Measurements from ENCODE around the gene TIAM2.
"Not testable (repeated sequence)": the region's sequence is repeated elsewhere in the genome, so short reads cannot be mapped to it uniquely, and the experiment has no call there.

The TIAM2 gene

DNA sequence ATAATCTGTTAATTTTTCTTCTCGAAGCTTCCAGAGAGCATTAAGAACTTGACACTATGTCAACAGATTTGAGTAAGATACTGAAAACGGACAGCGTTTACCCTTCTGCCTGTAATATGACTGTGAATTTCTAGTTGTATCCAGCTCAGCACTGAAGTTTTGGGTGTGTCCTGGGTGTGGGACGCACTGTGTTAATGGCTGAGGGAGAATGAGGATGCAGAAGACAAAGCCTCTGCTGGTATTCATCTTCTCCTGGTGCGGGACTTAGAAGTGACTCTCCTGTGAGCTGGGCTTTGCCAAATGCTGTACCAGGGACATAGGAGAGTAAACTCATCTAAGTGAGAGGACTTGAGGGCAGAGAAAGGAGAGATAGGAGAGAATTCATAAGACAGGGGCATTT lies 178.4 kb downstream of the TIAM2 start:
- no peak for DNase-seq

DNA sequence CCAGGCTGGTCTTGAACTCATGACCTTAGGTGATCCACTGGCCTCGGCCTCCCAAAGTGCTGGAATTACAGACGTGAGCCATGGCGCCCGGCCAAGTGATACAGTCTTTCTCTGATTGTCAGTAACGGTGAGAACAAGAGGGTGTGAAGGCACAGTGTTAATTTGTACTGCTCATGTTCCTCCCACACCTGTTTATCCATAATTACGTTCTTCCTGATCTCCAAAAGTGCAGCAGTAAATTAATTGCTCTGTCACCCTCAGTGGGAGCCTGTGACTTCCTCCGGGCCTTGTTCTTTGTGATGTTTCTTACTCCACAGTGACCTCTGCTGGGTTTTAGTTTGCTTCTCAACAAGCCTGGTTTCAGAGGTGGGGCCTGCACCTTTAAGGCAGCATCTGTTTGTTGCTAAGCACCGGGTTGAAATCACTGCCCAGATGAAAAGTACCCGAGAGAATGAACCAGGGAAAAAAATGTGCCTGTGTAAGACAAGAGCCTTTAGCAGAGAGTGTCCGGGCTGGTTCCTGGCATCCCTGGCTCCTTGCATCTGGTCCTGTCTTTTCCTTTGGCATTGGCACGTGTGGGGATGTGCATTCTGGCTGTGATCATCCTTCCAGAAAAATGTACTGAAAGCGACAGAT lies 179.6 kb downstream of the TIAM2 start:
- peak; percentile 82 for DNase-seq

DNA sequence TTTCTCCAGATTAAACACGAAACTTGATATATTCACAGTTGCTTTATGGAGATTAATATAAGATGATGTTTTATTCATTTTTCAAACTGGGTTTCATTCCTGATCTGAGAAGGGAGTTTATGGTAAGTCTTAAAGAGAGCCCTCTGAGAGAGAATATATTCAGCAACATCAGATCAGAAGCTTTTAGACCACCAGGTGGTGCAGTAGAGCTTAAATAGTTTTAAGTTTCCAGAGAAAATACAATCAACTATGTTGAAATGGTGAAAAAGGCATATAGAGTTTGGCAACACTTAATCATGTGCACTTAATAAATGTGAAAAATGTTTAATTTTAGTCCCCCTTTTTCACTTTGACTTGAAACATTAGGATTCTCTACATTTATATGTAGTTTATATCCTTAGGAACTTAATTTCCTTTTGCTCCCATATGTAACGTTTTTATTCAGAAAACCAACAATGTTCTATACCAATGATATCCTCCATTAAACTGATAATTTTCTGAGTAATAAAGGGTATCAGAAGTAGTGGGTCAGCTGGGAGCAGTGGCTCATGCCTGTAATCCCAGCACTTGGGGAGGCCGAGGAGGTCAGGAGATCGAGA lies 182.3 kb downstream of the TIAM2 start:
- DNase-seq = no peak

DNA sequence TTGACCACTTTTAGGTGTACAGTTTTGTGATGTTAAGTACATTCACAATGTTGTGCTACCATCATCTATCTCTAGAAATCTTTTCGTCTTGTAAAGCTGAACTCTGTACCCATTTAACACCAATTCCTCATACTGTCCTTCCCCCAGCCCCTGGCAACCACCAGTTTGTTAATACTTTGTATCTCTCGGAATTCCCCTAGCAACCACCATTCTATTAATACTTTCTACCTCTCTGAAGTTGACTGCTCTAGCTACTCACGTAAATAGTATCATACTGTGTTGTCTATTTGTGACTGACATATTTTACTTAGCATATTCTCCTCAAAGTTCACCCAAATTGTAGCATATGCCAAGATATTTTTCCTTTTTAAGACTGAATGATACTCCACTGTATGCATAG lies 186.4 kb downstream of the TIAM2 start:
- no peak for DNase-seq

DNA sequence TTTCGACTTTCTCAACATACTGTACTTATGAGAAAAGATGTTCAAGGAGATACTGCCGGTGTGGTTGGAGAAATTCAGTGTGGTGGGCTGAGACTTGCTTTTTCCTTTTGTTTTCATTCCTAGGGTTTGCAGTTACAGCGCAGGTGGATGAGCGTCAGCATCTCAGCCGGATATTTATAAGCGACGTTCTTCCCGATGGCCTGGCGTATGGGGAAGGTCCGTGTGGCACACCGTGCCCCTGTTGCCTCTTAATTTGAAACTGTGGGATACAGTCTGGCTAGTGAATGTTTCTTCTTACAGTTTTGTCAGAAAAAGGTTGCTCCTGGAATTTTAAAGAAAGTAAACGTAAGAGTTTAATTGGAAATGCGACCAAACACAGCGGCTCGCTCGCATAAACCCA lies 187.0 kb downstream of the TIAM2 start:
- DNase-seq = no peak

DNA sequence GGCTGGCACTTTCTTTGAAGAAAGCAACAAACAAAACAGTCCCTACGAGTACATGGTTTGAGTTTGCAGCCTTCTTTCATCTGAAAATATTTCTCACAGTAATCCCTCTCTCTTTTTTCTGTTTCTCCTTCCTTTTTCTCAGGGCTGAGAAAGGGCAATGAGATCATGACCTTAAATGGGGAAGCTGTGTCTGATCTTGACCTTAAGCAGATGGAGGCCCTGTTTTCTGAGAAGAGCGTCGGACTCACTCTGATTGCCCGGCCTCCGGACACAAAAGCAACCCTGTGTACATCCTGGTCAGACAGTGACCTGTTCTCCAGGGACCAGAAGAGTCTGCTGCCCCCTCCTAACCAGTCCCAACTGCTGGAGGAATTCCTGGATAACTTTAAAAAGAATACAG lies 188.0 kb downstream of the TIAM2 start:
- DNase-seq = no peak

DNA sequence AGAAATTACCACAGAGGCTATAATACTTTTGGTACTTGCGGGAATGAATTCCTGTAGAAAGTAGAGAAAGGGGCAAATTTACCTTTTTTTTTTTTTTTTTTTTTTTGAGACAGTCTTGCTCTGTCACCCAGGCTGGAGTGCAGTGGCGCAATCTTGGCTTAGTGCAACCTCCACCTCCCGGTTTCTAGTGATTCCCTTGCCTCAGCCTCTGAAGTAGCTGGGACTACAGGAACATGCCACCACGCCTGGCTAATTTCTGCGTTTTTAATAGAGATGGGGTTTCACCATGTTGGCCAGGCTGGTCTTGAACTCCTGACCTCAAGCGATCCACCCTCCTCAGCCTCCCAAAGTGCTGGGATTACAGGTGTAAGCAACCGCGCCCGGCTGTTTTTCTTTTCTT lies 189.9 kb downstream of the TIAM2 start:
- not testable (repeated sequence) for DNase-seq

DNA sequence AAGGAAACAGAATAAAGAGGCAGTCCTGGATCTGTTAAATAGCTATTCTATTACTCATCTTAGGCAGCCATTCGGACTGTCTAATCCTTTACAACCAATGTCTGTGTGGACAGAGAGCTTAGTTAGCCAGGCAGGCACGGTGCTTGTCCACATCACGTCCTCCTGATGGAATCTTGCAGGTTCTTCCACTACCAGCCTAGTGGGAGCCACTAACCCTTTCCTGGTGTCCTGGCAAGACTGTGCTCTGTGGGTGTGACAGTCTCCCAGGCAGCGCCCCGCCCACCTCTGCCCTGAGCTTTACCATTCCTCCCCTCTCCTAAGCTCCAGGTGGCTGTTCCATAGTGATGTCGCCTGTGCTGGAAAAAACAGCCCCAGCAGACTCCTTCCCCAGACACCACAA lies 190.4 kb downstream of the TIAM2 start:
- DNase-seq = no peak

DNA sequence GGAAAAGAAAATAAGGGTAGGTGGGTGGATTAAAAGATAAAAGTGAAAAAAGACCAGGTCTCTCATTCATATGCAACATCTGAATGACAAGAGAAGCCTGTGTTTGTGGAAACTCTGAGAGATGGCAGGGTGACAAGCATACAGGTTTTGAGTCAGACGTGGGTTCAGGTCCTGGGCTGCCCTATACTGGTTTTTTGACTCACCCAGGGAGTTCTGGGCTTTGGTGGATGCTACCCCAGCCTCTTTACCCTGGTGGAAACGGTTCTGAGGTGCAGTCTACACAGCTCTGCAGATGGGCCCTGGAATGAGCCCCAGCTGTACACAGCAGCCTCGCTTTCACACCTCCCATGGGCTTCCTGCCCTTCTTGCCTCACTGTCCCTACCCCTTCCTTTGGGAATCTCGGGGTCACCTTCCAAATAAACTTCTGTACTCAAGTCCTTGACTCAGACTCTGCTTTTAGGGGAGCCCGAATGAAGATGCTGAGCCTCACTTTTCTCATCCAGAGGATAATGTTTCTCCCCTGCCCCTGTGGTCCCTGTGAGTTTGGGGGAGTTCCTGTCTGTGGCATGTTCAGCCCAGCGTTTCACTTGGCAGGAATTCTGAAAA lies 191.0 kb downstream of the TIAM2 start:
- peak; percentile 85 for DNase-seq

DNA sequence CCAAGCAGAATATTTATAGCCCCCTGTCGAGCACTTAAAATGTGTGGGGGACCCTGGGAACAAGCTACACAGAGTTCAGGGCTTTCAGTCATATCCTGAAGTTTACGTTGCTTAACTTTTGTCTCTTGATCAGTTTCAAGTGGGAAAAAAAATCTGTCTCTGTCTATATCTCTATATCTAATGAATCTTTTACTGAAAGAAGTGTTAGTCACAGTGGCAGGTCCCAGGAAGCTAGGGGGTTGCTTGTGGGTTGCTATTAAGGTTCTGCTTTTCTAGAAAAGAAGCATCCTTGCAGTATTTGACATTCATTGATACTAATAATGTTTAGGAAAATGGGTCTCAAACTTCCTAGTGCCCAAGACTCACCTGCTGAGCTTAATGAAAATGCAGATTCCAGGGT lies 192.0 kb downstream of the TIAM2 start:
- peak; percentile 68 for DNase-seq

DNA sequence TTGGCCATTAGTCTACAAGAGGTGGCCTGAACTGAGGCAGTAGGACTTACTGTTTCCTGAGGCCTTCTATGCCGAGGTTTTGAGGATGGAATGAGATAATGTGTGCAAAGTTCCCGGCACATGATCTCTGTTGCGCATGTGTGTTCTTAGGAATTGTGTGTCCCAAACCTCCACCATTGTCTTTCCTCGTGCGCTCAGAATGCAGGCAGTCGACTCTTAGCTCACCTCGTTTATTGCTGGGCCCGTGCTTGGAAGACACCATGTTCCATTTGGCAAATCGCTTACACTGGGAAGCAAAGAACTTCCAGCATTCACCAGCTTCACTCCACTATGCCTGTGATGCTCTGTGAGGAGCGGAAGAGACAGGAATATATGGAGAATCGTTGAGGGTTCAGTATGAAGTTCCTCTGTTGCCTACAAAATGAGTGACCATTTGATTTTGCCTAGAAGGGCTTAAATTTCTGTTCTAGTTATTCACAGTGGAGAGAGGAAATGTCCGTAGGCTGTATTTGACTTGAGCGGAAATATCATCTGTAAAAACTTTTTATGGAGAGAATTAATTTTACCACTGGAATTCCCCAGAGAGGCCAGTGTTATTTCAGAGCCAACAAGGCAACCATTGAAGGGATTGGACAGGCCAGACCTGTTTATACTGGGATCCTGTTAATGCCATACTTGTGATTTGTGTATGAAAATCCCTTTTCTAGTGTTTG lies 193.0 kb downstream of the TIAM2 start:
- no peak for DNase-seq

DNA sequence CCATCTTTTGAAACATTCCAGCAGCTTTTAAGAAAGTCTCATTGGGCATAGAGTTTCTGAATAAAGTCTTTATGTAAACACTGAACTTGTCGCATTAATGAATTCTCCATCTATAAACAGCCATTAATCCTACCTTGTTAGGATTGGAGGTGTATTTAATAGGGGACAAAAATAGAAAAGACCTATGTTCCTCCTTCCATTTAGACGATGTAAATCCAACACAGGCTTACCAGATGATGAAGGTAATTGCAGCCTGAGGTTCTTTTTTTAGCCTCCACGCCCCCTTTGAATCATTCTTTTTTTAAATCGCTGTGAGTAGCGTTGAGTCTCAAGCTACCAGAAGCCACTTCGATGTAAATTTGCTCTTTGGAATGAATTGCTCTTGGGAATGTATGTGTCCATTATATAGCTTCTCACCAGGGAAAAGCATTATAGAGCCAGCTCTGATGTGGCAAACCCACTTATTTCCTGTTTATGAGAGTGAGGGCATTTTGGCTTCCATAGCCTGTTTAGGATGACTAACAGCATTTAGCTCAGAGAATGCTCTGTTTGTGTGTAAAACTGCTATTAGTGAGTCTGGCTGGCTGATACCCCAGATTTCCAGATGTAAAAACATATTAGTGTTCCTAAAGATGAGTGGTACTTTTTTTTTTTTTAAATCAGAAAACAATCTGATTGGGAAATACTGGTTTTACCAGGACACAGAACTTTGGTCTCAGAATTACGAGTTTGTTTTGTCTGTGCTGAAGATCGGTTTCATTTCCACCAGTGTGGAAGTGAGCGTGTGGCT lies 193.8 kb downstream of the TIAM2 start:
- no peak for DNase-seq

DNA sequence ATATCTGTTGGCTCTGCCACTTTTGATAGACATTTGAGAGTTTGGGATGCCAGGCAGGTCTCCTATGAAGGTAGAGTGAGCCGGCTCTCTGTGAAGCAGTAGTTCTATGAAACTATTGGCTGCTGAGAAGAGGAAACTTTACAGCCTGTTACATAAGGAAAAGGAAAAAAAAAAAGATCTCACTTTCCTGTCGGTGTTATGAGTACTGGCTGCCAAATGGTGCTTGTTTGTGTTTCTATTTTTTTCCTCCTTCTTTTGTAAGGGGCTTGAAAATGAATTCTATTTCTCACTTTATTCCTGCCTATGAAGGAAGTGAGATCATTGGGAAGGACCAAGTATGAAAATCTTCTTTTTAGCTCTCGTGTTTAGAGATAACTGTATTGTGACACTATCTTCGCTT lies 195.6 kb downstream of the TIAM2 start:
- no peak for DNase-seq

DNA sequence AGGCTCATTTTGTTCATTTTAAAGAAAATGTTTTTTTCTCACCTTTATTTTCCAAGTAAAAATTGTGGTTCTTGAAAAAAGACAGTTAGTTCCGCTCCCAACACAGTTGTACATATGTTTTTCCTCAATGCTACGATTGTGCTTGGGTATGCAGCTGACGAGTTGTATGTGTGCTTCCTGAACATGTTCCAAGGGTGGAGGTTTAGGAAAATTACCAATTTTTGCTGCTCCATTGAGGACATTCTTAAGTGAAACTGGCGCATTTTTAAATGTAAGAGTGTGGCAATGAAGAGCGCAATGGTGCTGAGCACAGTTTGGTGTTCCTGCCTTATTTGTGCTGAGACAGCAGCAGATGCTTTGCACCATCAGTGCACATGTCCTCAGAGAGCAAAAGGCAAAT lies 198.4 kb downstream of the TIAM2 start:
- DNase-seq = no peak

DNA sequence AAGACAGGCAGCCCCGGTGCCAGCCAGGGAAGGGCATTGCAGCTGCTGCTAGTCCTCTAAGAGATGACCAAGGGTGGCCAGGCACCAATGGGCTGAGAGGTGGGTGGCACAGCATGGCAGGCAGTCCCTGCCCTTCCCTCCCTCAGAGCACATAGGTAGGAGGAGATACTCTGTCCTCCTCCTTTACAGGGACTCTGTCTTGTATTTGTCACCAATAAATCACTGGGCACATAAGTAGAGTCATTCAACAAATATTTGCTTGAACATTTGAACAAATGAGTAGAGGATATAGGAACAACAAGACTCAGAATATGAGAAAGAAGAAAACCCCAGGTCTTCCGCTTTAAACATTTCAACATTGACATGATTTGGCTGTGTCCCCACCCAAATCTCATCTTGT lies 199.3 kb downstream of the TIAM2 start:
- no peak for DNase-seq

DNA sequence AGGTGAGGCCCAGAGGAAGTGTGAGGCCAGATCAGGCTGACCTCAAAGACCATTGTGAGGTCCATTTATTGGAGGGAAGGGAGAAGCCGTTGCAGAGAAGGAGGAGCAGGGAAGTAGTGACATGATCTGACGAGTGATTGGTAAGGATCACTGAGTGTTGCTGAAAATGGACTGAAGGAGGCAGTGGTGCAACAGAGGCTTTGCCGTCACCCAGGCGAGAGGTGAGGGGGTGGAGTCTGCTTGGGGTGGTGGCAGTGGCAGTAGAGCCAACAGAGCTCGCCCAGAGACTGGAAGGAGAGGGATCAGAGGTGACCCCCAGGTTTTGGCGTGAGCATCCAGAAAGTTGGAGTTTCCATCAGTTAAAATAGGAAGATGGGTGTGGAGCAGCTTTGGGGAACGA lies 200.8 kb downstream of the TIAM2 start:
- no peak for DNase-seq

DNA sequence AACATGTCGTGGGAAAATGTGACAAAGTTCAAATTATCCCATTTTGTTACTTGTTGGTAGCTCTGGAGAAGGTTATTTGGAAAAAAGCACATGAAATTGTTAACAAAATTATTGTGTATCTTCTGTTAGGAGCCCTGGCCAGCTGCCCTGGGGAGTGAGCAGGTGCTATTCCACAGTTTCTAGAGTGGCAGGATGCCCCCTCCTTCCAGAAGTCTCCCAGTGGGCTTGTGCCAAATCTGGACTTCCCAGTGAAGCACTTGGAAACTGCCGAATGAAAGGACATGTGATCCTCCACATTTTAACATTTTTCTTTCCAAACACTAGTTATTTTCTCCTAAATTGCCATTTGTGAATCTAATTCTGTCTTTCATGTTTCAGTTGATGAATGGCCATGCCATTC lies 201.8 kb downstream of the TIAM2 start:
- DNase-seq = no peak

DNA sequence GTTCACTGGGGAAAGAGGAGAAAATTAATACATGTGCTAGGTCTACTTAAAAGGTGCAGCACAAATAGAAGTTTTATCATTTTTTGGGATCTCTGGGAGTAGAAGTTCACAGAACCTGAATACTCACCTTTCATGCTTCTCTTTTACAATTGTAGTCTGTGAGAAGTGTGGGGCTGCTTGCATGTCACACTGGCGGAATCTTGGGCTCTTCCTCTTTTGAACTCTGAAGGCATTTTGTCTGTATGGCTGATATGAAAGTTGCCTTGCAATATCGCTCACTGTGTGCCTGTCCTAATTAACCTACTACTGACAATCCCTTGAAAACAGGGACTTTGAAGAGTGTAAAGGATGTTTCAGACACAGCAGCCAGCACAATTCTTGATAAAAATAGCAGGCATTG lies 202.8 kb downstream of the TIAM2 start:
- DNase-seq = no peak

DNA sequence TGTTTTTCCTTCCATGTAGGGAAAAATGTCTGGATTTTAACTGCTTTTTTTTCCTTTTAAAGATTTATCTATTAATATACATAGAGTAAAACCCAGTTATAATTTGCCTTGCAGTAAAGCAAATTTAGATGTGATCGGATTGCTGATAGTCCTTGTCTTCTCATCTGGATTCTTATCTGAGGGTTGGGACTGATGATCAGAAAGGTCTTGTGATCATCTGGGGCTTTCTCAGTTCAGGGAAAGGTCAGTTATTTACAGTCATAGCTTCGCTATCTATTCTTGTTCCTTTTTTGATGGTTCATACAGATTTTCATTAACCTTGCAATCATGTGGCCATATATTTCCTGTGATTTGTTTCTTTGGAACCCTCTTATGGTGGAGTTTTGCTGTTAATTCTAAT lies 204.9 kb downstream of the TIAM2 start:
- no peak for DNase-seq

DNA sequence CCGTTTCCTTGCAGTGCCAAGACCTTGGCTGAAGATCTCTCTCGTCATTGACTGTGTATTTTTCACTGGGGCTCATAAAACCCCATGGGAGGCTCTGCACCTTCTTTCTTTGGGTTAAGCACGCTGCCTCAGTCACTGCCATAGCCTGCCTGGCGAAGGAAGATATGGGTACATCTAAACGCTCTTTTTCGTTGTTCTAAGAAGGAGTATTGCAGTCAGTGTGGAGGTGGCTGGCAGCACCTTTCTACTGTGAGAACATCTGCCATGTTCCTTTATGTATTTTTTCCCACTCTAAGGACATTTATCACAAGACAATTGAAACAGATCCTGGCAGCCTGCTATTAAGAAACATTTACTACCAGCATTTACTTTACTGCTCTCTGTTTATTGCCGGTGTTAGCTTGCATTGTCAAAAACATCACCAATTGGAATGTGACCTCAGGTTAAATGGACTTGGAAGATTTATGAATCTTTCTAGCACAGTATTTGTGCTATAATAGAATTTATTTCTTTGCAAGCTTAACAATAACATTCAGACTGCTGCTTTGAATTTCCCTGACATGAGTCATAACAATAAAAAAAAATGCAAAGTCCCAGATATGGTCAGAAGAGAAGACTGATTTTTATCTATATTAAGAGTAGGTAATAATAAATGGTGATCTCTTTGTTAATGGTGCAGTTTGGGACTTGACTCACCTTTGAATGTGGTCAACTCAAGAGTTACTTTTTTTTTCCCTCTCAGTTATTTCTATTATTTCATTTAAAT lies 206.5 kb downstream of the TIAM2 start:
- no peak for DNase-seq

DNA sequence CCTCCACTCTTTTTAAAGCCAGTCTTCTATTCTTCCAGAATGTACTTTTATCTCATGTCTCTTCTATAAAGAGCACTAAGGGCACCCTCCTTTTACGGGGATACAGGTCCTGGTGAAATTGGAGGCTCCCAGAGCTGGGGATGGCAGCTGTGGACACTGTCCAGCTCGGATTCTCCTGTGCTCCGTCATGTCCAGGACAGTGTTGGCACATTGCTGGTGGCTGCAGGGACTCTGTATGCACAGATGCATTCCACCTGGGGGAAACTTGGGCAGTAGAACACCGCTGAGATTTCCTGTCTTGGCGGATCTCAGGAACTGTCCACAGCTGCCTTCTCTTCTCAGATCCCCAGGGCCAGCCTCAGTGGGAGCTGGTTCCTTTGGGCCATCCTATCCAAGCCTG lies 212.1 kb downstream of the TIAM2 start:
- DNase-seq = no peak

DNA sequence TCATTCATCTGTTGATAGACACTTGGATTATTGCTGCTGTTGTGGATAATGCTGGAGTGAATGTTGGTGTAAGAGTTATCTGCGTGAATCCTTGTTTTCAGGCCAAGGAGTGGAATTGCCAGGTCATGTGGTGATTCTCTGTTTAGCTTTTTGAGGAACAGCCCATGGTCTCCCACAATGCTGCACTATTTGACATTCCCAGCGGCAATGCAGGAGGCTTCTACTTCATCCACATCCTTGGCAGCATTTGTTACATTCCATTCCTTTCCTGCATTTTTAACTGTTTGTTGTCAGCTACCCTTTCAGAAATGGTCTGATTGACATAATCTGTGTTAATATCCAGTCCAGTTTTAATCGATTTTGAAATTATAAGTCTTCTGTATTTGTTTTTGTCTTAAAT lies 217.0 kb downstream of the TIAM2 start:
- no peak for DNase-seq
